Frontal cortex (tissue), 4 donors: ENCODE data around the gene PKM. TPM values are rescaled to one million over a fixed set of nuclear protein-coding genes. Genes with fewer than 3 reads are reported as not detected.
"Not testable (repeated sequence)": the region's sequence is repeated elsewhere in the genome, so short reads cannot be mapped to it uniquely, and the experiment has no call there.

Experiments used
- DNase-seq, 2 donors: peaks; one replicate each; pipeline ENCODE4 v3.0.0; 2012; ENCODE audit warnings: low spot score in 2 of 2
- FAIRE-seq: peaks from 2 replicates; lab custom pipeline; 2012; peaks lifted over from hg19 to GRCh38; lab: Jason Lieb, UNC
- total RNA-seq: library from RNA; depleted of rRNA; stranded (reverse); fragments of >200 nt; gene quantifications from one replicate; pipeline ENCODE4 v1.2.3, GENCODE V29; 2014
- donor health status: control.
- donor health status: control.
- donor health status: control.

The PKM gene
- total RNA-seq, 1 donor from 2014 or later, result 285 TPM

DNA sequence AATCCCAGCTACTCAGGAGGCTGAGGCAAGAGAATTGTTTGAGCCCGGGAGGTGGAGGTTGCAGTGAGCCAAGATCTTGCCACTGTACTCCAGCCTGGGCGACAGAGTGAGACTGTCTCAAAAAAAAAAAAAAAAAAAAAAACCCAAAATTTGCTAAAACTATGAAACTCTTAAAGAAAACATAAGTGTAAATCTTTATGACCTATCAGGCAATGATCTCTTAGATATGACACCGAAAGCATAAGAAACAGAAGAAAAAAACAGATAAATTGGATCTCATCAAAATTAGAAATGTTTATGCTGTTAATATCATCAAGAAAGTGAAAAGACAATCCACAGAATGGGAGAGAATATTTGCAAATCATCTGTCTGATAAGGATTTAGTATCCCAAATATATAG is 48.7 kb downstream of the PKM start:
- FAIRE-seq, result no peak
- no peak for DNase-seq

DNA sequence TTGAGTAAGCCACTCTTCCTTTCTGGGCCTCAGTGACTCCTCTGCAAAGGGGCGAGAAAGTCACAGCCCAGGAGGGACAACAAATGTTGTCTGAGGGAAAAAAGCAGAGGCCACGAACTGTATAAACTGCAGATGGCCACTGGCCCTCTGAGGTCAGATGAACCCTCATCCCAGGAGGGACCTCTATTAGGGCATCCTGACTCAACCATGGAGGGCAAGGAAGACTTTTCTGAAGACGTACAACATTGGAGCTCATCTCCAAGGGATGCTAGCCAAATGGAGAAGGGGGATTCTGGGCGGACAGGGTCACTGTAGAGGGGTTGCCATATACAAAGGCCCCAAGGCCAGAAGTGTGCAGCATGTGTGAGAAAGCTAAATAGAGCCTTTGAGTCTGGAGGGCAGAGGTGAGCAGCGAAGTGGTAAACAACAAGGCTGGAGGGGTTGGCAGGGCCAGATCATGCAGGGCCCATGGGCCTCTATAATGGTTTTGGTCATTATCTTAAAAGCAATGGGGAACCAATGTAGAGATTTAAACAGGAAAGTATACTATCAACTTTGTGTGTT is 50.1 kb downstream of the PKM start:
- FAIRE-seq (no peak), DNase-seq (no peak)

DNA sequence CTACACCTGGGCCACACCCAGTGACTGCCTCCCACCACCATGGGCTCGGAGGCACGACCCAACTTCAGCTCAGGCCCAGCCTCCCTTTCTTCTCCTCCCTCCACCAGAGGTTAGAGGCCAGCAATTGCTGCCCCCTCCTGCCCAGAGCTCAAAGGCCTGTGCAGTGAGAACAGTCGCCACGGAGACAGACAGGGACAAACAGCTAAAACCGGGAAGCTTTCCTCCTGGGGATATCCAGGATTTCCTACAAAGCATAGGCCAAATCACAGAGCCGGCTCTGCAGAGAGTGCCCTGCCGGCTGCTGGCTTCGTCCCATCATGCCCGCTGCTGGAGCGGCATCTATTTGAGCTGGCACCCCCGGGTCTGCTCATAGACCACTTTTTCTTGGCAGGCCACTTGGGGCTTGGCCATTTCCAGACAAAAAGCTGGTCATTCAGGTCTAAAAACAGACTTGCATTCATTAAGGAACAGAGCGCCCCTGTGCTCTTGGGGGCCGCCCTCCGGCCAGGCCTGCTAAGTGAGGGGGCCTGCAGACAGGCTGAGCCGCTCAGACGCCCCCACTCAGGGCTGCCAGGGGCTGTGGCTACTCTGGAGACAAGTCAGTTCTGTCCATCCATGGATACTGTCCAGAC is 50.9 kb downstream of the PKM start:
- DNase-seq, result peak; percentile 58 to 61
- FAIRE-seq, result no peak

DNA sequence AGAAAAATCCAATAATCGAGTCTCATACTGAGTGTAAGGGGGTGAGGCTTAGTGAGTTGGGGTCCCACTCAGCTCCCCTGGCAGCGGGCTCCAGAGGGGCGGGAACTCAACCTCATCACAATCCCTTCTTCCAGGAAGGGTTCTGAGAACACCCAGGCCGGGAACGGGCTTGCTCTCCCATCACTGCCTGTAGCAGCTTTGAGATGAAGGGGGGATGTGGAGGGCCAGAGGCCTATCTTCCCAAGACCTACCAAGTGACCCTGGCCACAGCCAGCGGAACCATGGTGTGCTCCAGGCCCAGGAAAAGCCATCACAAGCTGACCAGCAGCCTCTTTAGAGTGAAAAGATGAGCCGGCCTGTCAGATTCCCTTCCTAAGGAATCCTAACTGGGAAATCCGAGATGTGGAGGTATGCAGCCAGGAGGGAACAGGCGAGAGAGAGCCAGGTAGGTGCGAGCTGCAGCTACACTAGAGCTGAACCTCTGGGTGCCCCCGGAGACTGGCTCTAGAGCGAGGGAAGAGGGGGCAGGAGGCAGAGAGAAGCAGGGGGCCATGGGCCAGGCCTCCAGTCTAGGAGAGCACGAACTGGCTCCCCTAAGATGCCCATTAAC is 51.9 kb downstream of the PKM start:
- FAIRE-seq, result no peak
- DNase-seq, result no peak

DNA sequence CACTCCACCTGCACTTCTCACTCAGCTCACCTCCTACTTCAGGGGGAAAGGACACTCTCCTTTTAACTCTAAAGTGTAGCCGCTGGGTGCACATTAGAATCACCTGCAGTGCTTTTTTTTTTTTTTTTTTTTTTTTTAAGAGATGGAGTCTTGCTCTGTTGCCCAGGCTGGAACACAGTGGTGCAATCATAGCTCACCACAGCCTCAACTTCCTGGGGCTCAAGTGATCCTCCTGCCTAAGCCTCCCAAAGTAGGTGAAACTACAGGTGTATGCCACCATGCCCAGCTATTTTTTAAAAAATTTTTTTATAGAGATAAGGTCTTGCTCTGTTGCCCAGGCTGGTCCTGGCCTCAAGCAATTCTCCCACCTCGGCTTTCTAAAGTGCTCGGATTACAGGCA is 54.2 kb downstream of the PKM start:
- DNase-seq, result no peak
- no peak for FAIRE-seq

DNA sequence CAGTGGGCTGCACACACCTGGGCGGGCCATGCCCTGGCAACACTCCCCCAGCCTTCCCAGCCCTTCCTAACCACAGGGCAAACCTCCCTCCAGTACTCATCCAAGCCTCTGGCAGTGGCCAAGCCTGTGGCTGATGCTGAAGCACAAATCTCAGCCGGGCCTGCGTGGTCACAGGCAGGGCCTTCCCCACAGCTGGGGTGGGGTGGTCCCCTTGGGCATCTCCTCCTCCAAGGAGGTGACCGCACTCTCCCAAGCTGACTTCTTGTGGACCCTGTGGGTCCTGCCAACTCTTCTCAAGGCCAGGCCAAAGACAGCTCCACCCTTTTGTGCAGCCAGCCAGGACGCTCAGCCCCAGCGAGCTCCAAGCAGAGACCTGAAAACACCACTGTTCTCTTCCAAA is 54.8 kb downstream of the PKM start:
- FAIRE-seq (no peak), DNase-seq (no peak)

DNA sequence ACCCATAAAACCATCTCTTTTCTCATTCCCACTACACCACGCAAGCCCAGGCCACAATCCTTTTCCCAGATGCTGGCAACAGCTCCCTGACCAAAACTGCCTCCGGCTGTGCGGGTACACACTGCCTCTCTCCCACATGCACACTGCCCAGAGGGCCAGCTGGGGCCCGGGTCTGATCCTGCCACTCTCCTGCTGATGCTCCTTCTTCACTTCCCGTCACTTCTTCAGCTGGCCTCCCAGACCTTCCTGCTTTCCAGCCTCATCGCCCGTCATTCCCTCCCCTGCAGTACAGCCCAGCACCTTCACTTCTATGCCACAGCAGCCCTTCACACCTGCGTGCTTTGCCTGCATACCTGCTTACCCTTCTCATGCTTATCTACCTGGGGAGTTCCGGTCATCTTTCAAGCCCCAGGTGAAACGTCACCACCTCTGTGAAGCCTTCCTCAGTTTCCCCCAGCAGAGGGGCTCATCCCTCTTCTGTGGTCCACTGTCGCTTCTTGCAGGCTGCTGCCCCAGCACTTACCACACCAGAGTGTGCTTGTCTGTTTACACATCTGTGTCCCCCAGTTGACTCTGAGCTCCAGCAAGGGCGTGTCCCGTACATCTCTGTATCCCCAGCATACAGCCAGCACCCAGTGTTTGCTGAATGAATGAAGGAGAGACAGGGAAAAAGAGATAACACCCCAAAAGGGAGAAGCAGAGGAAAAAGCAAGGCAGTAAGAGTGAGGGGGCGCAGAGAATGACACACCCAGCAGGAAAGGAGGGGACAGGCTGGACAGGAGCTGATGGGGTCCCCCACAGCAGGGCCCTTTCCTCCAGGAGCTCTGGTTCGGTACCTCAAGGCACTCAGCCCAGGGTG is 55.6 kb downstream of the PKM start:
- no peak for FAIRE-seq
- DNase-seq, result no peak

DNA sequence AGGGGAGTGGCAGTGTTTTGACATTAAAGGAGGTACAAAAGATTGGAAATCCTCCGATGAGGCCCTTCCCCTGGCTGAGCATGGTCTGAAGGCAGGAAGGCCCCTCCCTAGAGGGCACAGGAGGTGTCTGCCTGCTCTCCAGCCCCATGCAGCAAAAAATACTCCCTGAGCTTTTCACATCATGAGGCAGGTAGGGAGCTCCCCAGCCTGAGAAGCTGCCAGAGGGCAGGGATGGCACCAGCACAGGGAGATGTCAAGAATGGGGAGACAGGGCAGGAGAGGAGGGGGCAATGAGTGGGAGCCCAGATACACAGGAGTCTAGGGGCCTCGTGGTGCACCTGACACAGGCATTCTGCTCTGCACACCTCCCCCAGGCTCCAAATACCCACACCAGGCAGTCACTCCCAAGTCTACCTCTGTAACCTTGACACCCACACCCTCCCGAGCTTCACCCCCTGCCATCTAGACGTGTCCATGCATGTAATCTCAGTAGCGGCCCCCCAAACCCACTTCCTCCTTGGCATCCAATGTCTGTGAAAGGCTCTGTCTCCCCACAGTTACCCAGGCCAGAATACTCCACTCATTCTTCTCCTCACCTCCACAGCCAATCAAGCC is 56.3 kb downstream of the PKM start:
- DNase-seq, result no peak
- FAIRE-seq, result no peak

DNA sequence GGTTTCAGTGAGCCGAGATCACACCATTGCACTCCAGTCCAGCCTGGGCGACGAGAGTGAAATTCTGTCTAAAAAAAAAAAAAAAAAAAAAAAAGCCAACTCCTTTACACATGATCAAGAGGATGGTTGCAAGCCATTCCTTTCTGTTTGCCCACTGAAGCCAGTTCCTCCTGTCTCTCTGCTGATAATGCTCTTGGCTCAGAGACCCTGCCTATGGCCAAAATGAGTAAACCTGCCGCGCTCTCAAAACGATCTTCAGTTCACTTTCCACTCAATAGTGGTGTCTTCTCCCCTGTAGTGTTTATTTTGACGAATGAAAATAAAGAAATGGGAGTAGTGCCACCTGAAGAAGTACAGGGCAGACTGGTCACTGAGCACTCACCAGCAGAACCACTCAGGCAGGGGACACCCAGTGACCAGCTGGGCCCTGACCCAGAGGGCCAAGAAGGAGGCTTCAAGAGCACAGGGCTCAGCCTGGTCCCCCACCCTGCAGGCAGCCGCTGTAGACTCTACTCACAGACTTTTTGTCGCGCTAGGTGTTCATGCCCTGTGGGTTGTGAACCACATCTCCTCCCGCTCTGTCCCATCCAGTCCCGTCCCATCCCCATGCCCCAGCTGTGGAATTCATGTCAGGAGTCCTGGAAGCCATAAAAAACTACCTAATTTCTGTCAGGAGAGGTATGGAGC is 57.0 kb downstream of the PKM start:
- FAIRE-seq, result no peak
- no peak for DNase-seq

DNA sequence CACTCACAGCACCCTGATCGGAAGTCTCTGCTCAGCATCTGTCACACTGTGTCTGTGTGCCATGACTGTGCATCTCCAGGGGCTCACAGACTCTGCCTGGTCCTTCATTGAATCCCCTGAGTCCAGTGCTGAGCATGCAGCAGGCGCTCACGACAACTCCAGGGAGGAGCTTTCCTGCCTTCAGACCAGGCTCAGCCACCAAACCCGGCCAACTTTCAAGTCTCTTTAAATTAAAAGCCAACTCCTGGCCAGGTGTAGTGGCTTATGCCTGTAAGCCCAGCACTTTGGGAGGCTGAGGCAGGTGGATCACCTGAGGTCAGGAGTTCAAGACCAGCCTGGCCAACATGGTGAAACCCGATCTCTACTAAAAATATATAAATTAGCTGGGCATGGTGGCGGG is 57.6 kb downstream of the PKM start:
- no peak for DNase-seq
- no peak for FAIRE-seq

DNA sequence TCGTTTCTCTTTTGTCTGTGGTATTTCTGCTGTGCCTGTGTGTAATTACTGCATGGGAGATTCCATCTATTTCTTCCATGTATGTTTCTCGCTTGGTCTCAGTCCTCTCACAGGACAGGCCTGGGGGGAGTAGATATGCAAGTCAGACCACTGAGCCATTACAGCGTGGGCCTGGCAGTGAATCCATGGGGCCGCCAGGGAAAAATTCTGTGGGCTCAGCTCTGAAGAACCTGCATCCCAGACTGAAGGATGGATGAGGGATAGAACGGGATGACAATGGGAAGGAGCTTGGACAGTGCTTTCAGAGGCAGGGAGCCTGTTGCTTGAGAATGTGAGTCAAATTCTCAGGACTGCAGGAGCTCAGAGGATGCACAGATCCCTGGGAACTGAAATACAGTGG is 58.2 kb downstream of the PKM start:
- FAIRE-seq (no peak), DNase-seq (no peak)

DNA sequence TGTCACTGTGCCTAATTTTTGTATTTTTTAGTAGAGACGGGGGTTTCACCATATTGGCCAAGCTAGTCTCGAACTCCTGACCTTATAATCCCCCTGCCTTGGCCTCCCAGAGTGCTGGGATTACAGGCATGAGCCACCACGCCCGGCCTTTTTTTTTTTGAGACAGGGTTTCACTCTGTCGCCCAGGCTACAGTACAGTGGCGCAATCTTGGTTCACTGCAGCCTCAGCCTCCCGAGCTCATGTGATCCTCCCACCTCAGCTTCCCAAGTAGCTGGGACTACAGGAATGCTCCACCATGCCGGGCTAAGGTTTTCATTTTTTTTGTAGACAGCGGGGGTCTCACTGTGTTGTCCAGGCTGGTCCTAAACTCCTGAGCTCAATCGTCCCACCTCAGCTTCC is 59.0 kb downstream of the PKM start:
- DNase-seq, FAIRE-seq: not testable (repeated sequence)

DNA sequence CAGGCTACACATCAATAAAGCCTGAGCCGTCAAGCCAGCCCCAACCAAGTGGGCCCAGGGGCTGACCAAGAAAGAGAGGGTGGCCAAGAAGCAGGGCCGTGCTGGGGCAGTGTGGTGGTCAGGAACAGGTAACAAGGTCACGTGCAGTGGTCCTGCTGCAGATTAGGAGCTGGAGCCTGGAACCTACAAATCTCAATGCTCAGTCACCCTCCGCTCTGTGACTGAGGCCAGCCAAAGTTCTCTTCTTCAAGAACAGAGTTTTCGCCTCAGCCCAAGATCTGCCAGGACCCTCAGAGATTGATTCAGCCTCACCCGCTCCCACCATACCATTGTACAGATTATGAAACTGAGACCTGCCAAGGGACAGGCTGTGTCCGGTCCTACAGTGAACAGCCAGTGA is 60.3 kb downstream of the PKM start:
- FAIRE-seq, result no peak

DNA sequence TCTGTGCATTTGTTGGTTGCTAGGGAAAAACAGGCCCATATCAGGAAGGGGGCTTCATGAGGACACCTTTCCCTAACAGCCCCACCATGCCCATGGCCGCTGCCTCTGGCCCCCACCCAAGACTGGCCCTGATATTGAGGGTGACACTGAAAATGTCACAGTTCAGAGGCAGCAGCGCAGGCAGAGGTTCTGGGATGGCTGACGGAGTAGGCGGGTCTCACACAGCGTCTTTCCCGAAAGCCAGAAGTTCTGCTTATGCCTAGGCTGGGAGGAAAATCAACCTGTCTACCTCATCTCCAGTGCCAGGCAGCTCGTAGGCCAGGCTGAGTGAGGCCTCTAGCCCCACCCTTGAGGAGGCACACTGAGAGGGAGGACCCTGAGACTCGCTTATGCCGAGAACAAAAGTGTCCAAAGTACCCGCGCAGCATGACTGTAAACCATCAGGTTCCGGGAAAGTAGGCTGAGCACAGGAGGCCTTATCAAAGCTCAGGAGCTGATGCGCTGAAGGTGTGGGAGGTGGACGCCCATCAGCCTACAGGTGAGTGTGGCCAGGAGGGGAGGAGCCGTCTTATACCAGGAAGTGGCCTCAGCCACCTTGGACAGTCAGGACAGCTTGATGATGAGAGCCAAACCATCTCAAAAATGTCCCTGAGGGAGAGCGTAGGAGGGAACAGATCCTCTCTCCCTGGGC is 60.9 kb downstream of the PKM start:
- DNase-seq (no peak), FAIRE-seq (no peak)

More for the DNA sequence above, 60.3 kb downstream of the PKM start:
- no peak for DNase-seq

DNA sequence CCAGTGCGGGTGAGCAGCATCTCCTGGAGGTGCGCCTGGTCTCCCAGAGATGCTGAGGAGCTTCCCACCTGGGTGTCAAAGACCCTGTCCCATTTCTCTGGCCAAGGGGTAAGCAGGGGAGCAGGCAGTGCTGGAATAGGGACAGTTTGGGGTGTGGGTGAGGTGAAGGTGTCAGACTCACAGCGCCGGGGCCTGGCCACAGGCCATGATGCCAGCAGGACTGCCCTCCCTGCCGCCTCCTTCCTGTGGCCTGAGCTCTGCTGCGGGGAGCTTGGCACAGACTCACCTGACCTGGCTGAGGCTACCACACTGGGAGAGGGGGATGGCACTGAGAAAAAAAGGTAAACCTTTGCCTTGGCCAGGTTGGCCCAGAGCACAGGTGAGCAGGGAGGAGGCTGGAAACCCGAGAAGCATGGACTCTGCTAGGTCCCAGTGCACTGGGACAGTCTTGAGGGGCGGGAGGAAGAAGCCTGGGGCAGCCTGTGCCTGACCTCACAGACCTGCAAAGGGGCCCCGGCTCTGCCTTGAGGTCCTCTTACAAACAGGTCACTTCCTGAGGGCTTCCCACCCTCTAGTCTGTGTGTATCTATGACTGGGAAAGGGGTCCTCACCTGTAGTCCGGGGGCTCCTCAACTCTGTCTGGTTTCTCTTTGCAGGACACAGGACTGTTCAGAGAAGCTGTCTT is 61.6 kb downstream of the PKM start:
- FAIRE-seq, result no peak
- DNase-seq, result no peak

DNA sequence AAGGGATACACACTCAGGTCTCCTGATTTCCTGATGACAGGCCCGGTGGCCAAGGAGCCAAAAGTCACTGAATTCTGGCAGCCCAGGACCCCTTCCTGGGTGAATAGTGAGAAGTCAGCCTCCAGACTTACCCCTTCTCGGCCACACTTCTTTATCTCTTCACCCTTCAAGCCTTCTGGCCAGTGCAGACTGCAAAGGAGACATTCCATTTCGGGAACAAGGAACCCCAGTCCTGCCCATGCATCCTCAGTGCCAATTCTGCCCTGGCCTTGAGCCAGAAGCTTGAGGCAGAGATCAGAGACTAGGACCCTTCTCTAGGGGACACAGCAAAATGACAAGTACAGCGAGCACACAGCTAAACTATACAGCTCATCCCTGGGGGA is 62.2 kb downstream of the PKM start:
- DNase-seq (no peak), FAIRE-seq (no peak)

DNA sequence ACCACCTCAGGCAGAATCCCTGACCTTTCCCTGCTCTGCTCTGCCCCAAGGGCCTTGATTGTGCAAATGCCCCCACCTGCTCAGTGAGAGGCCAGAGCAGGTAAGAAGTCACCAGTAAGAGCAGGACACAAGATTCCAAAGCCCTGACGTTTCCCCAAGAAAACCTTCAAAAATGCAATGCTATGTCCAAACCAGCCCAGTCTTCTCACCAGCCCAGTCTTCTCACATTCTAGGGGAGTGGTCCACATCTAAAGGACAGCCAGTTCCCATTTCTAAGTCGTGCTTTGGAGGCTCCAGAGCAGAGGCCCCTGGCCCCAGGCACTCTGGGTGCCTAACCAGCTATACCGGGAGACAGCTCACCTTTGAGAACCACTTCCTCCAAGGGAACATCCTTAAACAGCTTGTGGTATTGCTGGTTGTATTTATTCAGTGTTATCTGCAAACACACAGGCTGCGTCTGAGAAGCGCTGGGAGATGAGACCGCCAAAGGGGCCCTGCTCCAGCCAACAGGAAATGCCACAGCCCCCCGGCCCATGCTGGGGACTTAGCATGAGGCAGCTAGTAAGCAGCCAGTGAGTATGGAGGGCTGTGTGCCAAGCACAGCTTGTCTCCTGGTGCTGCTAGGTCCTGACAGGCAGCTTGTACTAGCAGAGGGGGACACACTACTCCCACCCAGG is 62.7 kb downstream of the PKM start:
- DNase-seq, result no peak
- no peak for FAIRE-seq

DNA sequence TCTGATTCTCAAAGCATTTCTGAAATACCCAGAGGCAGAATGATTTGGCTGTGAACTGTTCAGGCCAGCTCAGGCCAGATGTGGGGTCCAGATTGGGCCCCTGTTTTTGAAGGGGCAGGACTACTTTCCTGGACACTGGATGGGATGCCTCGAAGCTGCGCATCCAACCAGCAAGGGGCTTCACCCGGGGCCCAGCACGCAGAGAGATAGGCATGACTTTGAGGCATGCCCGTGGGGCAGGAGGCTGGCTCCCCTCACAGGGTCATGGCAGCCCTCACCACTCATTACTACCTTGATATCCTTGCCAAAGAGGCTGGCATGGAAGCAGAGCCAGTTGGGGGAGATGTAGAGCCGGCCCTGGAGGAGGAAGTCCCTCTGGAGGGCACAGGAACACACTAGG is 63.5 kb downstream of the PKM start:
- DNase-seq, result no peak
- no peak for FAIRE-seq
